Skin of body (tissue), 2 donors: ENCODE data around the gene SRPRA. TPM values are rescaled to one million over a fixed set of nuclear protein-coding genes. Genes with fewer than 3 reads are reported as not detected.
"Not testable (repeated sequence)": the region's sequence is repeated elsewhere in the genome, so short reads cannot be mapped to it uniquely, and the experiment has no call there.

Experiments
- DNase-seq: peaks from one replicate; lab custom pipeline; 2025; lab: John Stamatoyannopoulos, UW
- total RNA-seq: library from RNA; depleted of rRNA; stranded (reverse); fragments of >200 nt; gene quantifications from one replicate; pipeline ENCODE4 v1.2.3, GENCODE V29; 2014

SRPRA gene, protein sequence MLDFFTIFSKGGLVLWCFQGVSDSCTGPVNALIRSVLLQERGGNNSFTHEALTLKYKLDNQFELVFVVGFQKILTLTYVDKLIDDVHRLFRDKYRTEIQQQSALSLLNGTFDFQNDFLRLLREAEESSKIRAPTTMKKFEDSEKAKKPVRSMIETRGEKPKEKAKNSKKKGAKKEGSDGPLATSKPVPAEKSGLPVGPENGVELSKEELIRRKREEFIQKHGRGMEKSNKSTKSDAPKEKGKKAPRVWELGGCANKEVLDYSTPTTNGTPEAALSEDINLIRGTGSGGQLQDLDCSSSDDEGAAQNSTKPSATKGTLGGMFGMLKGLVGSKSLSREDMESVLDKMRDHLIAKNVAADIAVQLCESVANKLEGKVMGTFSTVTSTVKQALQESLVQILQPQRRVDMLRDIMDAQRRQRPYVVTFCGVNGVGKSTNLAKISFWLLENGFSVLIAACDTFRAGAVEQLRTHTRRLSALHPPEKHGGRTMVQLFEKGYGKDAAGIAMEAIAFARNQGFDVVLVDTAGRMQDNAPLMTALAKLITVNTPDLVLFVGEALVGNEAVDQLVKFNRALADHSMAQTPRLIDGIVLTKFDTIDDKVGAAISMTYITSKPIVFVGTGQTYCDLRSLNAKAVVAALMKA
- total RNA-seq: 32.4 TPM

DNA sequence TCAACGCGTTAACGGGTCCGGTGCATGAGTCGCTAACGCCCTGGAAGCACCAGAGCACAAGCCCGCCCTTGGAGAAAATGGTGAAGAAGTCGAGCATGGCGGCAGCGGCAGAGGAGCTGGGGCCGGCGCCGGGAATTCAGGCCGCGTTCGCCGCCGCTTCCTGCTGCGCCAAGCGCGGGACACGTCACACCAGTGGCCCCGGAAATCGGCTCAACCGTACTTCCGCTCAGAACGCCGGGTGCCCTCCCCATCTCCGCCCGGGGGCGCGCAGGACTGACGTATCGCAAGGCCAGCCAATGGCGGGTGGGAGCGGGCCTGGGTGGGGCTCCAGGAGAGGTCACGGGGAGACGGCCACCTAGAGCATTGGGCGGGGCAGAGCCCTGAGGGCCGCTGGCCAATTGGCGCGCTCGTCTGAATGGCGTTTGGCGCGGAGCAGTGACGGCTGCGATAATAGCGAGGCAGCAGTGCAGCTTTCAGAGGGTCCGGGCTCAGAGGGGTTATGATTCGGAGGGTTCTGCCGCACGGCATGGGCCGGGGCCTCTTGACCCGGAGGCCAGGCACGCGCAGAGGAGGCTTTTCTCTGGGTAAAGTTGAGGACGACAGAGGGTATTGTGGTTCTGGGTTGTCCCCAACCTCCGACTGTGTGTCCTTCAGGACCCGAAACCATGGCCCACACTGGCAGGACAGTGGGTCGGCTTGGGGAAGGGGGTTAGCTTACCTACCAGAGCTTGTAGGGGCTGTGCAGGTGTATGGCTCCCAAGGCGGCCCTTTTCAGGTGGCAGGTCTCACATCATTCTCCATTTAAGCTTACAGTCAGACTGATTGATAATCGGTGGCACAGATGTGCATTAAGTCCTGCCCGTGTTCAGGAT, at the start of gene SRPRA, which contains the start of gene FOXRED1:
TSS of gene SRPRA (minus strand) at position 188 of the 872 bp plus-strand sequence. CDS start at position 97, 91 bp downstream.
TSS of gene FOXRED1 (plus strand) at position 447 of the 872 bp plus-strand sequence. CDS start at position 500, 53 bp downstream.
- peak; percentile 99 for DNase-seq

DNA sequence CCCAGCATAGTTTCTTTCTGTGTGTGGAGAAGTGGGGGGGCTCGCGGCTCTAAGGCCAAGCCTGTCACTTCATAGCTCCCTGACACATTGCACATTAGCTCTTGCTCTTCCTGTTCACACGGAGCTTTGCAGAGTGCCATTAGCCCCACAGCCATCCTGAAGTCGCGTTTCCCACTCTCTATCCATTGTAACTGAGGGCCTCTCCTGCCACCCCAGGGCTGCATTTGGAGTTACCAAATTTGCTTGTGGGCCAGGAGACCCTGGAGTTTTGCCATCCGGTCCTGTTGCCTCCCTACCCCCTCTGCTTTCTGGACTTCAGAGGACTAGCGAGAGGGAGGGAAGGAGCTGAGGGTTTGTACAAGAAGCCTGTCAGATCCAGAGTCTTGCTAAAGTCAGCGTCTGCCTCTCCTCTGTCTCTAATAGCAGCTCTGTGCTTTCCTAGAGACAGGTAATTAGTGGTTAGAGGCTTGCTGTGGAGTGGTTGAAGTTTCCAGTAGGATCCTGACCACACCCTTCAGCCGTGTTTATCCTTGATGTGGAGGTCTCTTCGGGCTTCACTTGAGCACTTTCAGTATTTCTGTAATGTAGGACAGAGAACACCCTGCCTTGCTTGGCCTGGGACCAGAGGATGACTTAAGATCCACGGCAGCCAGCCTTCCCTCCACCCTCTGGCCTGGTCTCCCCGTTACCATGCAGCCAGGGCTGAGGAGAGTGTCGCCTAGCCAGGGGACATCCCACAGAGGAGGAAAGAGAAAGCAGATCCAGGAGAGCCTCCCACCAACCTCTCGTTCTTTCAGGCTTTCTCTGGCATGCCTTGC, 49.3 kb upstream of the SRPRA start:
- DNase-seq: peak; percentile 95

DNA sequence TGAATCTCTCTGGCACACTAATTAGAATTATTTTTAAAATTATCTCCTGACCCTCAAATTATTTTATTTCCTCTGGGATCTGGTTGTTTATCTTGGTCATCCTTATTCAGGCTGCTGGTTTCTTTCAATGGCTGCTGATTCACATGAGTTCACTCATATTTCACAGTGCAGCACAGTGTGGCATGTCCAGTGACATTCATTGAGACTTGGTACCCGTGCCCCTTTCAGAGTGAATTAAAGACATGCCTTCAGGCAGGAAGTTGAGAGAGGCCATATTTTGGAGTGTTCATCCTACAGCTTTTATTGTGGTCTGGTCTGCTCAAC, 48.7 kb upstream of the SRPRA start:
- DNase-seq: no peak

DNA sequence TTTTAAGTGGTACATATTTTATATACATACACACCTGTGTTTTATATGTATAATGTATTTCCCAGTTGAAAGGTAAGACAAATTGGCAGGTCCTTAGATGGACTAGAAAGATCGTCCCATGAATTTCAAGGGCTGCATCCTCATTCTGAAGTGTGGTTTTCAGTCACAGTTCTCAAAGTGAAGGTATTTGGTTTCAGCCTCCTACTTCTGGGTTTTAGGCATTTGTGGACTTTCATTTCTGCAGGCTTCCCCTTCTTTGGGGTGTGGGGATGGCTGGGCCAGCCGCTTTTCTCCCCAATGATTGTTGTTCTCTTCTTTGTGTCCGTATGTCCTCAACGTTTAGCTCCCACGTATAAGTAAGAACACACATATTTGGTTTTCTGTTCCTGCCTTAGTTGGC, 45.1 kb upstream of the SRPRA start:
- DNase-seq: no peak

DNA sequence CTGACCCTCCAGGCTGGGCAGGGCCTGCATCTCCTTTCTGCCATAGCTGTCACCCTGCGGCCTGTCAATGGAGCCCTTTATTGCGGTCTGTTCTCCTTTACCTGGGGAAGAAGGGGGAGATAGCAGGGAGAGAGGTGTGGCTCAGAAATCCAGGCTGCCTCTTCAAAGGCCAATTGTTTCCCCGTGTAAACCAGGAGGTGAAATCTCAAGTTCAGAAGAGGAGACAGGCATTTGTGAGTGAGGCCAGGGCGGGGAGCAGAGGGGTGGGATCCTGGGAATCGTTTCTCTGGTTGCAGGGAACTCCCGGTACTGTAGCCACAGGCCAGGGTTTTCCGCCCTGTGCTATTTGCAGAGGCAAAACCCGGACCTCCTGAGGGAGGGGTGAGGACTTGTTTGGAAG, 44.3 kb upstream of the SRPRA start:
- no peak for DNase-seq

DNA sequence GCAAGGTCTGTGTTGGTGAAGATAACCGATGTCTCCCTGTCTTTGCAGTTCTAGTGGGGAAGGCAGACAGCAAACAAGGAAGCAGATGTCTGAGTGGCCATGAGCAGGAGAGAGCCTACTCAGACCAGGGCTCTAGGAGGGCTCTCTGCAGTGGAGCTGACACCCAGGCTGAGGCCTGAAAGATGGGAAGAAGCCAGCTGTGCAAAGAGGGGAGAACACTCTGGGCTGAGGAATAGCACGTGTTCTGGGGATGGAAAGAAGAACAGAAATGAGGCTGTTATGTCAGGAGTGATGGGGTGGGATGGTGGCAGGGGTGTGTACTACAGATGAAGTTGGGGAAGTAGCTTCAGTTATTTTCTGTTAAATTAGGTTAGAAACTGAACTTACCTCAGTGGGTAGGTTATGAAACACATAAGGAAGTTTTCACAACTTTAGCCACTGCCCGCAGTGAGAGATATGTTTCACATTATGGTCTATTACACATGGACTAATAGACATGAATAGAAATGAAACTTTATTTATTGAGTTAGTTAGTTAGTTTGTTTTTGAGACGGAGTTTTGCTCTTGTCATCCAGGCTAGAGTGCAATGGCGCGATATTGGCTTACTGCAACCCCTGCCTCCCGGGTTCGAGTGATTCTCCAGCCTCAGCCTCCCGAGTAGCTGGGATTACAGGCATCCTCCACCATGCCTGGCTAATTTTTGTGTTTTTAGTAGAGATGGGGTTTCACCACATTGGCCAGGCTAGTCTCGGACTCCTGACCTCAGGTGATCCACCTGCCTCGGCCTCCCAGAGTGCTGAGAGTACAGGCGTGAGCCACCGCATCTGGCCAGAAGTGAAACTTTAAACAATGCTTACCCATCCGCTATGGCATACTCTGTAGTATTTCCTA, 43.0 kb upstream of the SRPRA start:
- no peak for DNase-seq

- no peak for DNase-seq
These were observed 42.3 kb upstream of the SRPRA start for GRCh38 chr11:126310992-126311310.

DNA sequence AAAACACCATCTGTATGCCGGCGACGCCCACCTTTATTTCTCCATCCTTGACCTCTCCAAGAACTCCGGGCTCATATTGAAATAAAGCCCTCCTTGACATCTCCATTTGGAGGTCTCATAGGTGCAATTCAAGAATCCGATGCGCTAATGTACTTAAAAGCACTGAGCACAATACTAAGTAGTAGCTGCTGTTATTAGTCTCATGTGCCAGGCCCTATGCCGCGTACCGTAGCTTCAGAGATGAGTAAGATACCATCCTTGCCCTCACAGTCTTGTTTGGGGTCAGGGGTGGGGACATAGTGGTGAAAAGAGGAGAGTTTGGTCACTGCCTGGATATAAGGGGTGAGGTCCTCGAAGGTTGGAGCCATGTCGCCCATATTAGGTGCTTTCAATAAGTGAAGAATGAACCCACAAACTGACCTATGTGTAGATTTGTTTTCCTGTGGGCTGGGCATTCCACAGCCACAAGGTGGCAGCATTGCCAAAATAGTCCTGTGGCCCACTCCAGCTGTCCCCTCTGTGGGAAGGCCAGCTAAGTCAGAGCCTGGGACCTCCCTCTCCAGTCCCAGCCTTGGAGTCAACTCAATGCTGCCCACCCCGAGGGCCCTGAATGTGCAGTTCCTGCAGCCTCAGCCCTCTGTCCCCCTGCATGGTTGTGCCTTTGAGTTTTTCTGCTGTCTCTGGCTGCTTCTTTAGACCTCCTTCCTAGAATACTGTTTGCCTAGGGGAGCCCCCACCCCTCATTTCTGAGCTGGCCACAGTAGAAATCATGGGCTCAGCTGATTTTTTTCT, 41.7 kb upstream of the SRPRA start:
- peak; percentile 57 for DNase-seq

- not testable (repeated sequence) for DNase-seq
These were observed 40.1 kb upstream of the SRPRA start for GRCh38 chr11:126308771-126309170.

- DNase-seq: peak; percentile 80
These were observed 39.6 kb upstream of the SRPRA start for GRCh38 chr11:126308271-126308671.

DNA sequence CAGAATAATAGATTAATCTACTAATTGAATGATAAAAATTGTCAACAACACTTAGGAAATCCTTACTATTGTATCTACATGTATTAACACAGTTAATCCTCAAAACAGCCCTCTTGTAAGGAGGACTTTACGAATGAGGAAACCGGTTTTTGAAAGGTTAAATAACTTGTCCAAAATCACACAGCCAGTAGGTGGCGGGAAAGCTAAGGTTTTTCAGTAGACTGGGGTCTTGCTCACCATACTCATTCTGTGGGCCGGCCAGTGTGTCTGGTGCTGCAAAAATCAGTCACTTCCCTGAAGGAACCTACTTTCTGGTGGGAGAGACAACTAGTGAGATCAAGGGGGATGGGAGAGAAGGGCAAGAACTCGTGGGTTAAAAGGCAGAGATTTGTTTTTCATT, 39.0 kb upstream of the SRPRA start:
- peak; percentile 64 for DNase-seq

- DNase-seq: no peak
These were observed 37.0 kb upstream of the SRPRA start for GRCh38 chr11:126305699-126306098.

DNA sequence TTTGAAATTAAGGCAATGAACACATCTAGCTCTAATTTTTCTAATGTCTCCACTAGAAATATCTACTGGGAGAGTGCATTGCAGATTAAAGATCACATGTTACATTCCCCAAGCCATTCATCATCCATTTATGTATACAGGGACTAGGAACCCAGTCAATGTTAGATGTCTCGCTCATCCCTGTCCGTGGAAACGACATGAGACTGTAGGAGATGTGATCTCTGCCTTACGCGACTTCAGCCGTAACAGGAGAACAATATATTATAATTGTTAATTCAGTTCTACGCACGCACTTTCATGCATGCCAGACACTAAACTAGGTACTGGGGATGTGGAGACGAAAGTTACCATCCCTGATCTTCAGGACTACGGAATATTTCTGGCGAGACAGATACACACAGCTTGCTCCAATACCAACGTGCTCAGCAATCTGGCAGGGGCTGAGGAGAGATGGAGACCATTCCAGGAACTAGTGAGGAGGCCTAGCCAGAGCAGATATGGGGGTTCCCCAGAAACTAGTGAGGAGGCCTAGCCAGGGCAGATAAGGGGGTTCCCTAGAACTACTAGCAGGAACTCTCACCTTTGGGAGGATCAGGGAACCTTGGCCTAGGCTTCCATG, 35.9 kb upstream of the SRPRA start:
- peak; percentile 65 for DNase-seq

DNA sequence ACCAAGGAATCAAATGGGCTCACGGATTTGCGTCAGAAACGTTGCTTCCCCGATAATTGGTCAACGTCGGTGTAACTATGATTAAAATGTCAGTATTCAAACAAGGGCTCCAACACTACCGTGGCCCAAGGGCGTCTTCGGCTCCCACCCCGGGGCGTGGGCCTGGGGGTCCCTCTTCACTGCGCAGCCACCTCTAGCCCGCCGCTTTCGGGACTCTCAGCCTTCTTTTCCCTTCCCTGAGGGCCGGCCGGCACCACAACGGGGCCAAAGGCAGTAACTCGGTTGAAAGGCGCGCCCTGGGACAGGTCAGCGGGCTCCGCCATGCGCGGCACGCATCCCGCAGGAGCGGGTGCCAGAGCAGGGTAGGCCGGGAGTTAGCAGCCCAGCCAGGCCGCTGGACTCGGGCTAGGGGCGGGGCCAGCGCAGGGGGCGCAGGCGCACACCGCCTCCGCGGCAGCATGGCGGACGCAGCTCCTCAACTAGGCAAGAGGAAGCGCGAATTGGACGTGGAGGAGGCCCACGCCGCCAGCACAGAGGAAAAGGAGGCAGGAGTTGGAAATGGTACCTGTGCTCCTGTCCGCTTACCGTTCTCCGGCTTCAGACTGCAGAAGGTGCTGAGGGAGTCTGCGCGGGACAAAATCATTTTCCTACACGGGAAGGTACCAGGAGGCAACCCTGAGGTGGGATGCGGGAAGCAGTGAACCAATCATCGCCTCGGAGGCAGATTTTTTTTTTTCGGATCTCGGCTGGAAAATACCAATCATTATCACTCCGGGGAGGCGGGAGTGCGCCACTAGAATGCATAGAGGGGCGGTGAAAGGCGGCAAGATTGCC, 35.1 kb upstream of the SRPRA start, which contains the start of gene DCPS:
TSS of gene DCPS (plus strand) at position 438 of the 834 bp plus-strand sequence. CDS start at position 459, 21 bp downstream.
- peak; percentile 81 for DNase-seq

DNA sequence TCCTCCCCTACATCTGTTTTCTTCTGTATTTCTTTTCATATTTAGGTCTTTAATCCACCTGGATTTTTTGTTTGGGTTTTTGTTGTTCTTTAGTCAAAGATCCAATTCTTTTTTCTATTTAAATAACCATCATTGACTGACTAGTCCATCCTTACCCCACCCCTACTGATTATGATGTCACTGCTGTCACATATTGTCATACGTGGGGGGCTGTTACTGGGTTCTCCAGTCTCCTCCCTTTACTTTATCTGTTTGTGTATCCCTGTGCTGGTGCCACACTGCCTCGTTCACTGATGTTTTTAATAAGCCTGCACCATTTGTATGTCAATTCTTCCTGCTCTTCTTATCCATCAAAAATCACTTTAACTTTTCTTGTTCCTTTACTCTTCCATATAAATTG, 28.3 kb upstream of the SRPRA start:
- DNase-seq: no peak

- no peak for DNase-seq
These were observed 25.0 kb upstream of the SRPRA start for GRCh38 chr11:126293726-126294125.

GRCh38 chr11:126290887-126291286, 22.2 kb upstream of the SRPRA start:
- DNase-seq: no peak

DNA sequence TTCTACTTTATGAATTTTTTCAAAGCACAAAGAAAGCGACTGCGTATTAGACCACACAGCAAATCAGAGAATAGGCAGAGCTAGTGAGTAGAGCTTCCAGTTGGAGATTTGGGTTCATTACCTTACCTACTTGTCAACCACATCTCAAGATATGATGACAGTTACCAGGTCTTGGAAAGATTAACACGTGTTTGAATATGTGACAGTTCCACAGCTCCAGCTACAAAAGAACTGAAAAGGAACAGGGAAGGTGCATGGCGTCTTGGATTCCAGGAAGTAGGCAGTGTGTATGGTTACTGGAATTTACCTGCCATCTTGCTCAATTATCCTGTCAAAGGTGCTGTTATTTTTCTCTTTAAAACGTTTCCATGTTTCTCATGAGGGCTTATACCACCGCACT, 19.5 kb upstream of the SRPRA start:
- no peak for DNase-seq
